Measurements from ENCODE around the gene IVD. TPM values are rescaled to one million over a fixed set of nuclear protein-coding genes. Genes with fewer than 3 reads are reported as not detected.
"Not testable (repeated sequence)": the region's sequence is repeated elsewhere in the genome, so short reads cannot be mapped to it uniquely, and the experiment has no call there.

Gene IVD
- polyA plus RNA-seq, 3 donors: 61.8 to 77.7 (median 69.1) TPM

GRCh38 chr15:40453941-40454340, 48.3 kb downstream of the IVD start:
- not testable (repeated sequence) for DNase-seq (ENCODE audit: low read depth in 3 of 3, low spot score in 2 of 3)

- DNase-seq (ENCODE audit: low read depth in 3 of 3, low spot score in 2 of 3): no peak
These were observed 49.4 kb downstream of the IVD start for GRCh38 chr15:40454904-40455391.

- DNase-seq (ENCODE audit: low read depth in 3 of 3, low spot score in 2 of 3): no peak
These were observed 50.7 kb downstream of the IVD start for GRCh38 chr15:40456299-40456712.

- DNase-seq (ENCODE audit: low read depth in 3 of 3, low spot score in 2 of 3): no peak
These were observed 51.1 kb downstream of the IVD start for GRCh38 chr15:40456738-40457137.

- DNase-seq (ENCODE audit: low read depth in 3 of 3, low spot score in 2 of 3): no peak
These were observed 53.1 kb downstream of the IVD start for GRCh38 chr15:40458495-40459371.

GRCh38 chr15:40459391-40460015, 53.9 kb downstream of the IVD start:
- no peak for DNase-seq (ENCODE audit: low read depth in 3 of 3, low spot score in 2 of 3)

GRCh38 chr15:40460404-40460803, 54.8 kb downstream of the IVD start:
- no peak for DNase-seq (ENCODE audit: low read depth in 3 of 3, low spot score in 2 of 3)

GRCh38 chr15:40461958-40462357, 56.4 kb downstream of the IVD start:
- no peak for DNase-seq (ENCODE audit: low read depth in 3 of 3, low spot score in 2 of 3)

GRCh38 chr15:40463279-40463678, 57.7 kb downstream of the IVD start:
- no peak for DNase-seq (ENCODE audit: low read depth in 3 of 3, low spot score in 2 of 3)

GRCh38 chr15:40463886-40464545, 58.4 kb downstream of the IVD start:
- no peak for DNase-seq (ENCODE audit: low read depth in 3 of 3, low spot score in 2 of 3)

GRCh38 chr15:40464595-40465185, 59.1 kb downstream of the IVD start:
- no peak for DNase-seq (ENCODE audit: low read depth in 3 of 3, low spot score in 2 of 3)

- no peak for DNase-seq (ENCODE audit: low read depth in 3 of 3, low spot score in 2 of 3)
These were observed 60.3 kb downstream of the IVD start for GRCh38 chr15:40465939-40466338.

GRCh38 chr15:40466426-40467260, 61.0 kb downstream of the IVD start:
- DNase-seq (ENCODE audit: low read depth in 3 of 3, low spot score in 2 of 3): no peak

- no peak for DNase-seq (ENCODE audit: low read depth in 3 of 3, low spot score in 2 of 3)
These were observed 61.6 kb downstream of the IVD start for GRCh38 chr15:40467261-40467615.

- DNase-seq (ENCODE audit: low read depth in 3 of 3, low spot score in 2 of 3): no peak
These were observed 63.3 kb downstream of the IVD start for GRCh38 chr15:40468898-40469331.

GRCh38 chr15:40469776-40470390, 64.3 kb downstream of the IVD start:
- no peak for DNase-seq (ENCODE audit: low read depth in 3 of 3, low spot score in 2 of 3)

- DNase-seq (ENCODE audit: low read depth in 3 of 3, low spot score in 2 of 3): peak; percentile 38 to 64 (median 56)
These were observed 65.0 kb downstream of the IVD start, which contains the start of gene CHST14 for GRCh38 chr15:40470423-40471104. TSS of gene CHST14 (plus strand) at chr15:40470984. CDS start at chr15:40471214, 230 bp downstream.
